Measurements from ENCODE around the gene CXCL10. TPM values are rescaled to one million over a fixed set of nuclear protein-coding genes. Genes with fewer than 3 reads are reported as not detected.

Gene CXCL10
- total RNA-seq, 1 experiment from 2014 or later: 0.08 TPM

- no peak for DNase-seq (ENCODE audit: low spot score)
These were observed 30.8 kb downstream of the CXCL10 start for GRCh38 chr4:75992462-75992861.

- DNase-seq (ENCODE audit: low spot score): no peak
These were observed 33.3 kb downstream of the CXCL10 start for GRCh38 chr4:75989846-75990528.

DNA sequence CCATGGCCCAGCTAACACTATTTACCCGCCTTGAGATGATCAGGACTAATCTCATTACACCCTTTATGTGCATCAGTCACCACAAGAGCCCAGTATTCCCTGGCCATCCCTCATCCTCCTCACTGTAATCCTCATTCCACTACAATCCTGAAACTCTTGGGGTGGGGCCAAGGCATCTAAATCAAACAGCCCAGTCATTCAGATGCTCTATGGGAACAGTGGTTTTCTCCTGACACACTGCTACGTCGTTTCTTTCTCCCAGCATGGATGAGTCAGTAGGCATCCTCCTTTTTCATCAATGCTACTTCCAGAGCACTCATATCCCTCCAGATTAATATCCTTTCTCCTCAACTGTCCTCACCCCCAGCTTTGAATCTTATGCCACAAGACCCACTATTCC lies 38.2 kb downstream of the CXCL10 start:
- DNase-seq (ENCODE audit: low spot score): no peak

GRCh38 chr4:75980576-75980975 lies 42.7 kb downstream of the CXCL10 start:
- DNase-seq (ENCODE audit: low spot score): no peak

- DNase-seq (ENCODE audit: low spot score): no peak
These were observed 47.1 kb downstream of the CXCL10 start for GRCh38 chr4:75976177-75976576.

GRCh38 chr4:75973766-75974165 lies 49.5 kb downstream of the CXCL10 start:
- no peak for DNase-seq (ENCODE audit: low spot score)

Other genes with a start within 250 kb of the CXCL10 start
- gene PPEF2, start 121.0 kb downstream of the CXCL10 start, total RNA-seq (2014; rRNA removed; shearing (Covaris generic)): not detected in 2 replicates
- gene NAAA, start 82.5 kb downstream of the CXCL10 start, total RNA-seq (2014; rRNA removed; shearing (Covaris generic)): 20.6 and 28.8 TPM in 2 replicates
- gene SDAD1, start 32.6 kb downstream of the CXCL10 start, total RNA-seq (2014; rRNA removed; shearing (Covaris generic)): 11.2 and 16.1 TPM in 2 replicates
- gene CXCL9, start 16.0 kb downstream of the CXCL10 start, total RNA-seq (2014; rRNA removed; shearing (Covaris generic)): not detected in 2 replicates
- 0.10 and 0.31 TPM in 2 replicates for gene CXCL11, start 12.6 kb upstream of the CXCL10 start, total RNA-seq (2014; rRNA removed; shearing (Covaris generic))
- not detected in 2 replicates for gene ART3, start 51.2 kb upstream of the CXCL10 start, total RNA-seq (2014; rRNA removed; shearing (Covaris generic))
- gene NUP54, start 124.9 kb upstream of the CXCL10 start, total RNA-seq (2014; rRNA removed; shearing (Covaris generic)): 29.1 and 43.6 TPM in 2 replicates
- gene SCARB2, start 190.3 kb upstream of the CXCL10 start, total RNA-seq (2014; rRNA removed; shearing (Covaris generic)): 99.5 and 105 TPM in 2 replicates
- gene FAM47E, start 228.2 kb upstream of the CXCL10 start, total RNA-seq (2014; rRNA removed; shearing (Covaris generic)): 2.4 and 2.9 TPM in 2 replicates

All from HT-29 (cell line).